ENCODE results near the gene NPY1R. TPM values are rescaled to one million over a fixed set of nuclear protein-coding genes. Genes with fewer than 3 reads are reported as not detected.

The NPY1R gene
- total and polyA plus RNA-seq, 3 donors from 2014 or later, result 2.4 to 5.9 (median 2.8) TPM

DNA sequence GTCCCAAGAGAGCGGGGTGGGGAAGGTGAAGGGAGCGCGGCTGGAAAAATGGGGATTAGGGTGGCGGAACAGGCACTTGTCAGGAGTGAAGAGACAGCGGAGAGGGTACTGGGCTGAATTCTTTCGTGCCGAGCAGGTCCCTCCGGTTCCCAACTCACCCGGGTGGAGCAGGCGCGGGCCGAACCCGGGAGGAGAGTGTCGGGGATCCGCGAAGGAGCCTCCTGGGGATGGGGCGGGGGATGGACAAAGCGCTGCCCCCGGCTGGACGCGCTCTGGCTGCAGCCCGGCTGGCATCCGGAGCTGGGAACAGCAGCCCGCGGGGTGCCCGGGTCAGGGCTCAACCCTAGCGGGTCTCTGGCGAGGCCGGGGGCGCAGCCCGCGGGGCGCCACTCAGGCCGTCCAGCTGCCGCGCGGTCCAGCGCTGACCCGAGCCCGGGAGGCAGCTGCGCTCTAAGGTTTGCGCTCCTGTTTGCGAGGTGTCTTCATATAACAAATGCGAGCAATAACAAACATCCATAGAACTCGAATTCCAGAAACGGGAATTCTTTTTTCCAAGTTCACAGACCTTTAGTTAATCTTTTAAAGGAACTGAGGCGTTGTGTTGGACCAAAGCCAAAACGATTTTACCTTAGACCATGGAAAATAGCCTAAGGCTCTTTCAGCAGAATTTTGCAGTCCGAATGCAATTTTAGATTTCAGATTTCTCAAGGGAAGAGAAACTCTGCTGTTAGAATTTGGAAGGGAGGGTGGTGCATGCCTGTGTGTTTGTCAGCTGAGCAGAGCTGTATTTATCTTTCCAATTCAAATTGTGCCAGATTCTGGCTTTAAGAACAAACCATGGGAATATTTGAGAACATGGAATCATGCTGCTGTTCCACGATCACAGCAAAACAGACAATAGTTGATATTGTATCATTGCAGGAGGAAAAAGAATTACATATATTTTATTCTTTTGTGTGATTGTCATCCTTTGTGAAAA is 12.0 kb upstream of the NPY1R start:
- Histone ChIP-seq H3K27me3 (peaks cover 6% of the 10 kb centered on the region), H3K4me1 (no peaks in the 10 kb centered on the region), H3K36me3 (ENCODE audit: low read depth, missing control alignments) (no peaks in the 10 kb centered on the region), H3K4me3 (peak overlapping the region; percentile 50 to 58), H3K27ac (peak overlapping the region in 1 of 2 donors; percentile 29), H3K9me3 (no peaks in the 10 kb centered on the region)
- intact Hi-C loops (cut with DNase I; ENCODE audit: low total_unique reads), result no loop called here
- 1 to 3% methylated on average over 16 to 50 of the region's 50 CpGs for WGBS, 2 donors
- DNase-seq, result peak; percentile 15
- TF ChIP-seq, protein P1, sequence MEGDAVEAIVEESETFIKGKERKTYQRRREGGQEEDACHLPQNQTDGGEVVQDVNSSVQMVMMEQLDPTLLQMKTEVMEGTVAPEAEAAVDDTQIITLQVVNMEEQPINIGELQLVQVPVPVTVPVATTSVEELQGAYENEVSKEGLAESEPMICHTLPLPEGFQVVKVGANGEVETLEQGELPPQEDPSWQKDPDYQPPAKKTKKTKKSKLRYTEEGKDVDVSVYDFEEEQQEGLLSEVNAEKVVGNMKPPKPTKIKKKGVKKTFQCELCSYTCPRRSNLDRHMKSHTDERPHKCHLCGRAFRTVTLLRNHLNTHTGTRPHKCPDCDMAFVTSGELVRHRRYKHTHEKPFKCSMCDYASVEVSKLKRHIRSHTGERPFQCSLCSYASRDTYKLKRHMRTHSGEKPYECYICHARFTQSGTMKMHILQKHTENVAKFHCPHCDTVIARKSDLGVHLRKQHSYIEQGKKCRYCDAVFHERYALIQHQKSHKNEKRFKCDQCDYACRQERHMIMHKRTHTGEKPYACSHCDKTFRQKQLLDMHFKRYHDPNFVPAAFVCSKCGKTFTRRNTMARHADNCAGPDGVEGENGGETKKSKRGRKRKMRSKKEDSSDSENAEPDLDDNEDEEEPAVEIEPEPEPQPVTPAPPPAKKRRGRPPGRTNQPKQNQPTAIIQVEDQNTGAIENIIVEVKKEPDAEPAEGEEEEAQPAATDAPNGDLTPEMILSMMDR (IDR thresholded peaks at IDR 0.05), result no peak
- TF ChIP-seq POLR2A (IDR thresholded peaks at IDR 0.05), result no peak

DNA sequence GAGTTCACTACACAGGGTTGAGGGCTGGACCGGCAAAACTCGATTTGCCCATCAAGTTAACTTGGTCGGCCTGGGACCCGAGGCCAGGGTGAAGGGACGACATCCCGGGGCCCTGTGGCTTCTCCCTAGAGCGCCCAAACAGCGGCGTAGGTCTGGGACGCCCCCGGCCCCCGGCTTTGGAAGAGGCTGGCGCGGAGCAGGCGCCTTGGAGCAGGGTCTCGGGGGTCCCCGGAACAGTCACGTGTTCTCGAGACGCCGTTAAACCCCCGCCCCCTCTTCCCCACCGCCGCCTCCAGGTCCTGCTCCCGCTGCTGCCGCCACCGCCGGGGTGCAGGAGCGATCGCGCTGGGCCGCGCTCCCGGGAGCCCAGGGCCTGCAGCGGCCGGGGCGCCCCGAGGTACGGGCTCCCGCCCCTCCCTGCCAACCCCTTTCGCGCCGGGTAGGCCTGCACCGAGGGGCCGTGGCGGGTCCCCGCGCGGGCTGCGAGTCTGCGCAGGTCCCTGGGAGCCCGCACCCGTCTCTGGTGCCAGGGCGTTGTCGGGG is 11.3 kb upstream of the NPY1R start, which contains the start of gene NPY5R:
Gene NPY5R (plus strand): TSS at position 289 of the 543 bp plus-strand sequence. CDS start 6,382 bp downstream, outside the sequence.
- H3K4me3 ChIP-seq, result peak within 1 kb of the TSS; percentile 50 to 58
- peak within 1 kb of the TSS in 1 of 2 donors; percentile 29 for H3K27ac ChIP-seq
- intact Hi-C loops (cut with DNase I; ENCODE audit: low total_unique reads), result no loop called here
- WGBS, 2 donors, result 0 to 3% methylated on average over 1 to 41 of the region's 55 CpGs
- no peaks in the 10 kb centered on the region for H3K36me3 ChIP-seq (ENCODE audit: low read depth, missing control alignments)
- no peaks in the 10 kb centered on the region for H3K9me3 ChIP-seq
- TF ChIP-seq, protein P1 (IDR thresholded peaks at IDR 0.05), result no peak
- TF ChIP-seq POLR2A (IDR thresholded peaks at IDR 0.05), result no peak
- DNase-seq, result peak; percentile 13
- H3K27me3 ChIP-seq, result peaks cover 6% of the 10 kb centered on the region
- H3K4me1 ChIP-seq, result no peaks in the 10 kb centered on the region

DNA sequence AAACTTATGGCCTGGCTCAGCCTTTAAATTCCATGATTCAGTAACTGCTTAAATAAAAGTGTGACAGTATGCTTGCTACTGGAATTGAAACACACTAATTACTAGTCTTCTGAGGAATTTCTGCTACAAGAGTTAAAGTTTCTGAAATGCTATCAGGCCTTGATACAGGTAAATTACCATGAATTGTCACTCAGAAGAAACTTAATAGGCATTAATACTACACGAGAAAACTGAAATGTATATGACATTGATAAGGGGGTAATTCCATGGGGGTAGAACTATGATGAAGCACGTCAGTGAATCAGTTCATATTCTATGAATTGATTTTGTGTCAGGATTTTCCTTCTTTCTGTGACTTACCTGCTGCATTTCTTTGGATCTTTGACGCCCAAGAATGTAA is 3.0 kb upstream of the NPY1R start:
- no peak for DNase-seq
- Histone ChIP-seq H3K9me3 (no peaks in the 10 kb centered on the region), H3K27ac (no peak overlapping the region), H3K4me3 (no peak overlapping the region), H3K36me3 (ENCODE audit: low read depth, missing control alignments) (no peaks in the 10 kb centered on the region), H3K27me3 (no peaks in the 10 kb centered on the region), H3K4me1 (no peaks in the 10 kb centered on the region)
- TF ChIP-seq, protein P1 (IDR thresholded peaks at IDR 0.05), result no peak
- no peak for TF ChIP-seq POLR2A (IDR thresholded peaks at IDR 0.05)
- WGBS, 2 donors, result 86 to 91% methylated on average over 3 of the region's 3 CpGs
- intact Hi-C loops (cut with DNase I; ENCODE audit: low total_unique reads), result no loop called here

DNA sequence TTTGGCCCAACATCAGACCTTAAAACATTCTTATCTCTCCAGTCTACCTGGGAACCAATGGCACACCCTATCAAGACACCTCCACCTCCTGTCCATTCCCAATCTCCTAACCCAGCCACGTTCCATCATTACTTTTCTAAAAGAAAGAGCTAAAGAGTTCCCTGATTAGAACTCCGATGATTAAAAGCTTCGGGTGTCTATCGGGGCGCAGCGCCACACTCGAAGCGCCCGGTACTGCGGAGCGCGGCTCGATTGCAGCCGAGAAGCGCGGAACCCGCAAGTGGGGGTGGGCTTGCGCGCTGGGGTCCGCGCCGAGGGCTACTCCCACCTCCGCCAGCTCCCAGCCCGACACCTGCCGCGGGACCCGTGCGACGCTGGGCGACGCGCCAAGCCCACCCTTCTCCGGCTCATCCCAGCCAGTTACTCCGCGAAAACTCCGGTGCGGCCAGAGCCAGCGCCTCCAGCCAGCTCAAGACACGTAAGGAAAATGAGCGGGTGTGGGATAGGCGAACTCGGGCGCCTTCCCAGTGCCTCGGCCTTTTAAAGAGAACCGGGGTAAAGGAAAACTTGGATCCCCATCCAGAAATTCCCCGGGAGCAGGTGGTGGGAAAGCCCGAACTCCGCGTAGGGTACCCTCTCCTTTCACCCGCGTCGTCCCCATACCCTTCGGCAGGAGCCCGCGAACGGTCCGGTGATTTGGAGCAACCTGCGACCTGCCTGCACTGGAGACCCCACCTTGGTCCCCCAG is 593 bp downstream of the NPY1R start:
- 1 to 2% methylated on average over 12 to 55 of the region's 58 CpGs for WGBS, 2 donors
- Histone ChIP-seq H3K27me3 (no peaks in the 10 kb centered on the region), H3K9me3 (no peaks in the 10 kb centered on the region), H3K36me3 (ENCODE audit: low read depth, missing control alignments) (no peaks in the 10 kb centered on the region), H3K4me1 (no peaks in the 10 kb centered on the region), H3K27ac (peak overlapping the region in 1 of 2 donors; percentile 12), H3K4me3 (peak overlapping the region; percentile 56 to 68)
- TF ChIP-seq, protein P1 (IDR thresholded peaks at IDR 0.05), result no peak
- no peak for TF ChIP-seq POLR2A (IDR thresholded peaks at IDR 0.05)
- peak; percentile 57 for DNase-seq
- intact Hi-C loops (cut with DNase I; ENCODE audit: low total_unique reads), result no loop called here

Data from testis (tissue), 3 donors.